Cardiac fibroblast (primary cell): ENCODE results near the gene FSHR.

Source experiments
- DNase-seq, 2 donors: peaks; one replicate each; pipeline versions ENCODE4 v3.0.0 to v3.0.0-alpha.2; 2010; ENCODE audit warnings: low read depth in 2 of 2
- H3K4me3 ChIP-seq, 2 donors: replicated peaks in 1 of 2; 1 replicate in 1 of 2; 2 replicates in 1 of 2; pipeline ENCODE4 v1.5.1; 2011; ENCODE audit warnings: low read depth in 2 of 2, low read length in 2 of 2, mild to moderate bottlenecking in 2 of 2, moderate library complexity in 1 of 2
- CTCF ChIP-seq: IDR thresholded peaks from one replicate; pipeline ENCODE4 v1.5.1; 2011; ENCODE audit warnings: low read depth, mild to moderate bottlenecking, low read length, inconsistent platforms

FSHR gene

GRCh38 chr2:48961009-48961408 lies 193.3 kb downstream of the FSHR start:
- no peak for TF ChIP-seq CTCF
- H3K4me3 ChIP-seq, result no peak overlapping the region
- no peak for DNase-seq

GRCh38 chr2:48954935-48955334 lies 199.4 kb downstream of the FSHR start:
- TF ChIP-seq CTCF, result no peak
- no peak overlapping the region for H3K4me3 ChIP-seq
- DNase-seq, result no peak

- no peak for TF ChIP-seq CTCF
- DNase-seq, result no peak
- H3K4me3 ChIP-seq, result no peak overlapping the region
These were observed 200.0 kb downstream of the FSHR start for GRCh38 chr2:48954311-48954710.

GRCh38 chr2:48952614-48953013 lies 201.7 kb downstream of the FSHR start:
- no peak for TF ChIP-seq CTCF
- DNase-seq, result no peak
- no peak overlapping the region for H3K4me3 ChIP-seq

- no peak for DNase-seq
- no peak for TF ChIP-seq CTCF
- no peak overlapping the region for H3K4me3 ChIP-seq
These were observed 202.2 kb downstream of the FSHR start for GRCh38 chr2:48952143-48952542.

GRCh38 chr2:48948400-48949125 lies 205.8 kb downstream of the FSHR start:
- H3K4me3 ChIP-seq, result no peak overlapping the region
- no peak for TF ChIP-seq CTCF
- DNase-seq, result no peak
